ENCODE measurements around the gene ERP29. TPM values are rescaled to one million over a fixed set of nuclear protein-coding genes. Genes with fewer than 3 reads are reported as not detected.

Gene ERP29
- 32.5 and 47.2 TPM in 2 replicates for total RNA-seq (2014; rRNA removed; shearing (Covaris generic))

DNA sequence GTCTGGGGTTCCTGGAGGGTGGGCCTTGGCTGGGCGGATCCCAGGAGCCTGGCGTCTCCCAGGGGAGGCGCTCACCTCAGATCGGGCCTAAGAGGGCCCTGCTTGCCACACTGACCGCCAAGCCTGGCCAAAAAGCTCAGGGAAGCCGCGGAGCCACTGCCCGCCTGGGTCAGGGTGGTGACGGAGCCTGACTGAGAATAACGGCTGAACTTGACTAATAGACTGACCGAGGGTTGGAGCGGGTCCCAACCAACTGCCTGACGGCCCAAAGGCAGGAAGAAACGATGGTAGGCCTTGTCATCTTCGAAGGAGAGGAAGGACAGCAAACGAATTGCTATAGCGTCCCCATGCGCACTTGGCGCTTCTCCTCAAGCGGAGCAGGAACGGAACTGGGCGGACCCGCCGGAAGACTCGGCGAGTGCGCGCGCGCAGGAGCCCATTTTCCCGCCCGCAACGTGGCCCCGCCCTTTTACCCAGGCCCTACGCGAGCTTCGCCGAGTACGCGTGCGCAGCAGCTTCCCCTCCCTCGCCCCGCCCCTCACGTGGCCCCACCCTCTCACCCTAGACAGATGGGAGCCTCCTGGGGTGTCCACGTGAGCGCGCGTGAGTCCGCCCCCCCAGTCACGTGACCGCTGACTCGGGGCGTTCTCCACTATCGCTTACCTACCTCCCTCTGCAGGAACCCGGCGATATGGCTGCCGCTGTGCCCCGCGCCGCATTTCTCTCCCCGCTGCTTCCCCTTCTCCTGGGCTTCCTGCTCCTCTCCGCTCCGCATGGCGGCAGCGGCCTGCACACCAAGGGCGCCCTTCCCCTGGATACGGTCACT lies at the start of gene ERP29, which contains the start of gene TMEM116:
Gene ERP29, plus strand, starts transcription at position 652 of the 826 bp plus-strand sequence. Its CDS starts 40 bp downstream, at position 692.
Gene TMEM116, minus strand, starts transcription at position 391 of the 826 bp plus-strand sequence. CDS start 7,895 bp downstream, outside the sequence.
- no peaks in the 10 kb centered on the region for H3K27me3 ChIP-seq (replicated peaks)
- no peaks in the 10 kb centered on the region for H3K9me3 ChIP-seq (replicated peaks)
- peak within 1 kb of the TSS; percentile 79 for H3K4me3 ChIP-seq
- H3K36me3 ChIP-seq, result peaks cover 18% of the 10 kb centered on the region
- H3K27ac ChIP-seq, result peak within 1 kb of the TSS; percentile 79
- peak; percentile 94 to 98 for DNase-seq (ENCODE audit: low read depth in 1 of 2, low spot score in 2 of 2)
- peaks cover 15% of the 10 kb centered on the region for H3K4me1 ChIP-seq (replicated peaks)

GRCh38 chr12:111964935-111965334 lies 48.3 kb upstream of the ERP29 start:
- H3K27ac ChIP-seq, result no peak overlapping the region
- no peak overlapping the region for H3K4me3 ChIP-seq
- H3K4me1 ChIP-seq (replicated peaks), result no peaks in the 10 kb centered on the region
- no peak for DNase-seq (ENCODE audit: low read depth in 1 of 2, low spot score in 2 of 2)
- no peaks in the 10 kb centered on the region for H3K36me3 ChIP-seq
- no peaks in the 10 kb centered on the region for H3K27me3 ChIP-seq (replicated peaks)
- no peaks in the 10 kb centered on the region for H3K9me3 ChIP-seq (replicated peaks)

- Histone ChIP-seq H3K27me3 (replicated peaks) (no peaks in the 10 kb centered on the region), H3K9me3 (replicated peaks) (no peaks in the 10 kb centered on the region; the same call in 1 of the 2 replicates), H3K4me3 (no peak overlapping the region), H3K27ac (no peak overlapping the region), H3K4me1 (replicated peaks) (no peaks in the 10 kb centered on the region), H3K36me3 (no peaks in the 10 kb centered on the region)
- DNase-seq (ENCODE audit: low read depth in 1 of 2, low spot score in 2 of 2), result no peak
These were observed 41.4 kb upstream of the ERP29 start for GRCh38 chr12:111971800-111972199.

- Histone ChIP-seq H3K27ac (no peak overlapping the region), H3K27me3 (replicated peaks) (no peaks in the 10 kb centered on the region), H3K9me3 (replicated peaks) (no peaks in the 10 kb centered on the region; the same call in 1 of the 2 replicates), H3K36me3 (no peaks in the 10 kb centered on the region), H3K4me1 (replicated peaks) (no peaks in the 10 kb centered on the region), H3K4me3 (no peak overlapping the region)
- DNase-seq (ENCODE audit: low read depth in 1 of 2, low spot score in 2 of 2), result no peak
These were observed 37.9 kb upstream of the ERP29 start for GRCh38 chr12:111975161-111975931.

- Histone ChIP-seq H3K4me3 (no peak overlapping the region), H3K4me1 (replicated peaks) (no peaks in the 10 kb centered on the region), H3K9me3 (replicated peaks) (no peaks in the 10 kb centered on the region; the same call in 1 of the 2 replicates), H3K36me3 (no peaks in the 10 kb centered on the region), H3K27me3 (replicated peaks) (no peaks in the 10 kb centered on the region), H3K27ac (no peak overlapping the region)
- no peak for DNase-seq (ENCODE audit: low read depth in 1 of 2, low spot score in 2 of 2)
These were observed 36.9 kb upstream of the ERP29 start for GRCh38 chr12:111976291-111976690.

DNA sequence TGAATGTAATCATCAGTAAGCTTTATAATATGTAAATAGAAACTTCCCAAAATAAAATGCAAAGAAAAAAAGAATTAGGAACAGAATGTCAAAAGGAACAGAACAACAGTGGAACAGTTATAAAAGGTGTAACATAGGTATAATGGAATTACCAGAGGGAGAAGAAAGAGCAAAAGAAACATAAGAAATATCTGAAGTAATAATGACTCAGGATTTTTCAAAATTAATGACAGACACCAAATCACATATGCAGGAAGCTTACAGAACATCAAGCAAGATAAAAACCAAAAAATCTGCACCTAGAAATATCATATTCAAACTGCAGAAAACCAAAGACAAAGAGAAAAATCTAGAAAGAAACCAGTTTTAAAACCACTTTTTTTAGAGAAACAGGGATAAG lies 36.4 kb upstream of the ERP29 start:
- Histone ChIP-seq H3K36me3 (no peaks in the 10 kb centered on the region), H3K27ac (no peak overlapping the region), H3K27me3 (replicated peaks) (no peaks in the 10 kb centered on the region), H3K9me3 (replicated peaks) (no peaks in the 10 kb centered on the region; the same call in 1 of the 2 replicates), H3K4me3 (no peak overlapping the region), H3K4me1 (replicated peaks) (no peaks in the 10 kb centered on the region)
- no peak for DNase-seq (ENCODE audit: low read depth in 1 of 2, low spot score in 2 of 2)

DNA sequence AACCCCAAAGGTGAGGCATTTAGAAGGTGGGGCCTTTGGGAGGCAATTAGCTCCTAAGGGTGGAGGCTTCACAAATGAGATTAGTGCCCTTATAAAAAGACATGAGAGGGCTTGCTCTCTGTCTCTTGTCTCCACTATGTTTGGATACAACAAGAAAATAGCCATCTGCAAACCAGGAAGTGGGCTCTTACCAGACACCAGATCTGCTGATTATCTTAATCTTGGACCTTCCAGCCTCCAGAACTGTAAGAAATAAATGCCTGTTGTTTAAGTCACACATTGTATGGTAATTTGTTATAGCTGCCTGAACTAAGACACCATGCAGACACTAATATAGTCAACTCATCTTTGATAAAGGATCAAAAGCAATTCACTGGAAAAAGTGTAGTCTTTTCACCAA lies 34.7 kb upstream of the ERP29 start:
- H3K27me3 ChIP-seq (replicated peaks), result no peaks in the 10 kb centered on the region
- no peaks in the 10 kb centered on the region for H3K4me1 ChIP-seq (replicated peaks)
- H3K9me3 ChIP-seq (replicated peaks), result no peaks in the 10 kb centered on the region
- H3K36me3 ChIP-seq, result no peaks in the 10 kb centered on the region
- DNase-seq (ENCODE audit: low read depth in 1 of 2, low spot score in 2 of 2), result no peak
- H3K27ac ChIP-seq, result no peak overlapping the region
- no peak overlapping the region for H3K4me3 ChIP-seq

DNA sequence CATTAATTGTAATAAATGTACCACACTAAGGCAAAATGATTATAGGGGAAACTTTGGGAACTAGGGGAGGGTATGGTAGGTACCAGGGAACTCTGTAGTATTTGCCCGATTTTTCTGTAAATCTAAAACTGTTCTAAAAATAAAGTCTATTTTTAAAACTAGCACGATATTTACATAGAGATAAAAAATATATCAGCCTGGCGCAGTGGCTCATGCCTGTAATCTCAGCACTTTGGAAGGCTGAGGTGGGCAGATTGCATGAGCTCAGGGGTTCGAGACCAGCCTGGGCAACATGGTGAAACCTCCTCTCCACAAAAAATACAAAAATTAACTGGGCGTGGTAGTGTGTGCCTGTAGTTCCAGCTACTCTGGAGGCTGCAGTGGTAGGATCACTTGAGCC lies 32.6 kb upstream of the ERP29 start:
- Histone ChIP-seq H3K36me3 (no peaks in the 10 kb centered on the region), H3K27ac (no peak overlapping the region), H3K27me3 (replicated peaks) (no peaks in the 10 kb centered on the region), H3K4me1 (replicated peaks) (no peaks in the 10 kb centered on the region), H3K9me3 (replicated peaks) (no peaks in the 10 kb centered on the region), H3K4me3 (no peak overlapping the region)
- no peak for DNase-seq (ENCODE audit: low read depth in 1 of 2, low spot score in 2 of 2)

DNA sequence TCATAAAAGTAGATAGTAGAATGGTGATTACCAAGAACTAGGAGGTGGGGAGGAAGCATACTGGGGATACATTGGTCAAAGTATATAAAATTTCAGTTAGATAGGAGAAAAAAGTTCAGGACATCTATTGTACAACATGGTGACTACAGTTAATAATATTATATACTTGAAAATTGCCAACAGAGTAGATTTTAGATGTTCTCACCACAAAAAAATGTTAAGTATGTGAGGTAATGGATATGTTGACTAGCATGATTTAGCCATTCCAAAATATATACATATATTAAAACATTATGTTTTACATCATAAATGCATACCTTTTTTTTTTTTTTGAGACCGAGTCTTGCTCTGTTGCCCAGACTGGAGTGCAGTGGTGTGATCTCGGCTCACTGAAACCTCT lies 31.2 kb upstream of the ERP29 start:
- DNase-seq (ENCODE audit: low read depth in 1 of 2, low spot score in 2 of 2), result no peak
- Histone ChIP-seq H3K27ac (no peak overlapping the region), H3K4me1 (replicated peaks) (no peaks in the 10 kb centered on the region), H3K27me3 (replicated peaks) (no peaks in the 10 kb centered on the region), H3K36me3 (no peaks in the 10 kb centered on the region), H3K9me3 (replicated peaks) (no peaks in the 10 kb centered on the region), H3K4me3 (no peak overlapping the region)

- Histone ChIP-seq H3K9me3 (replicated peaks) (no peaks in the 10 kb centered on the region), H3K27me3 (replicated peaks) (no peaks in the 10 kb centered on the region), H3K27ac (no peak overlapping the region), H3K4me3 (no peak overlapping the region), H3K4me1 (replicated peaks) (no peaks in the 10 kb centered on the region), H3K36me3 (no peaks in the 10 kb centered on the region)
- DNase-seq (ENCODE audit: low read depth in 1 of 2, low spot score in 2 of 2), result no peak
These were observed 28.4 kb upstream of the ERP29 start for GRCh38 chr12:111984820-111985219.

DNA sequence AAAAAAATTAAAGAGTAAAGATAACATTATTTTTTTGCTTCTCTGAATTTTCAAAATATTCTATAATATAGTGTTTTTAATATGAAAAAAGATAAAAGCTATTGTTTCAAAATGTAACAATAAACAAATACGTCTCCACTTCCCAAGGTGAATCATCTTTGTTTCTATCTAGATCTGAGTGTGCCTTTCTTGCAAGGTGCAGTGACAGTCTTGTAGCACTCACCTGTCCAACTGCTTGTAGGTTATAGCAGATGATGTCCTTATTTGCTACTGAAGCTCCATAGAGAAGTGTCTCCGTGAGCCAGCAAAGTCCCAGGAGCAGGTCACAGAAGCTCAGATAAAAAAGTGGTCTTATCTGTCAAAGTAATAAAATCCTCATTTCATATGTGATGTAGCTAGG lies 21.7 kb upstream of the ERP29 start:
- Histone ChIP-seq H3K27me3 (replicated peaks) (no peaks in the 10 kb centered on the region), H3K27ac (no peak overlapping the region), H3K4me3 (no peak overlapping the region), H3K4me1 (replicated peaks) (no peaks in the 10 kb centered on the region), H3K36me3 (no peaks in the 10 kb centered on the region), H3K9me3 (replicated peaks) (no peaks in the 10 kb centered on the region)
- no peak for DNase-seq (ENCODE audit: low read depth in 1 of 2, low spot score in 2 of 2)

- H3K4me1 ChIP-seq (replicated peaks), result no peaks in the 10 kb centered on the region
- DNase-seq (ENCODE audit: low read depth in 1 of 2, low spot score in 2 of 2), result no peak
- H3K4me3 ChIP-seq, result no peak overlapping the region
- no peaks in the 10 kb centered on the region for H3K36me3 ChIP-seq
- no peak overlapping the region for H3K27ac ChIP-seq
- no peaks in the 10 kb centered on the region for H3K9me3 ChIP-seq (replicated peaks)
- no peaks in the 10 kb centered on the region for H3K27me3 ChIP-seq (replicated peaks)
These were observed 21.3 kb upstream of the ERP29 start for GRCh38 chr12:111991946-111992345.

GRCh38 chr12:111992464-111992863 lies 20.8 kb upstream of the ERP29 start:
- Histone ChIP-seq H3K4me1 (replicated peaks) (no peaks in the 10 kb centered on the region), H3K27me3 (replicated peaks) (no peaks in the 10 kb centered on the region), H3K4me3 (no peak overlapping the region), H3K9me3 (replicated peaks) (no peaks in the 10 kb centered on the region), H3K36me3 (no peaks in the 10 kb centered on the region), H3K27ac (no peak overlapping the region)
- DNase-seq (ENCODE audit: low read depth in 1 of 2, low spot score in 2 of 2), result no peak

All from SJSA1 (cell line).